Fibroblast of upper back skin (primary cell): Measurements from ENCODE around the gene HES2.
"Not testable (repeated sequence)": the region's sequence is repeated elsewhere in the genome, so short reads cannot be mapped to it uniquely, and the experiment has no call there.

ENCODE experiments used
- DNase-seq: peaks from one replicate; pipeline ENCODE4 v3.0.0-alpha.2; 2013

HES2 gene

DNA sequence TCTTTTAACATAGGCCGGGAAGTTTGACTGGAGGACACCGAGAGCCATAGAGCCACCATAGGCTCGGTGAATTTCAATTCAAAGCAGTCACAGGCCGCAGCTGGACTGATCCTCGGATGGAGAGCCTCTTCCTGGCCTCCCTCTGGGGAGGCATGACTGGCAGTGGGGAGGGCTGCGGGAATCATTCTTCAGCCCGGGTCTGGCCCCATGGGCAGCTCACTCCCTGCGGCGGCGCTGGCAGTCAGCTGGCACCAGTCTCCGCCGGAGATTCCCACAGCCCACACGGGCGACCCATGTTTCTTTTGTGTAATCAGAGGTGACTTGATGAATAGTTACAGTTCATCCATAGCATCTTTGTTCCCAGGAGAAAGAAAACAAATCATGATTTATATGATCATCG, 15.4 kb upstream of the HES2 start:
- DNase-seq: no peak

DNA sequence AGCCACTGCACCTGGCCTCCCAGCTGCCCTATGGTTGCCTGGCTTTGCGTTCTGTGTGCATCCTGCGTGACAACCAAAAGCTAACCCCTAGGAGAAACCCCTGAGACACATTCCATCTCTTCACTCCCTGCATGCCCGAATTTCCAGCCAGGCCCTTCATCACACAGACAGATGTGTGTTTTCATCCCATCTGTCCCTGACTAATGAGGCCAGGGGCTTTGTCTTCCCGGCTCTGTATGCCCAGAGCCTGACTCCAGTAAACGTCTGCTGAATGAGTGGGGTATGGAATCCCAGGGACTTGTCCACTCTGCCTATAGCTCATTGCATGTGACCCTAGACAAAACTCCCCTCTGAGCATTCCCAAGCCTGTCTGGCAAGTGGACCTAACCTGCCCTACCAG, 14.5 kb upstream of the HES2 start:
- DNase-seq: no peak

DNA sequence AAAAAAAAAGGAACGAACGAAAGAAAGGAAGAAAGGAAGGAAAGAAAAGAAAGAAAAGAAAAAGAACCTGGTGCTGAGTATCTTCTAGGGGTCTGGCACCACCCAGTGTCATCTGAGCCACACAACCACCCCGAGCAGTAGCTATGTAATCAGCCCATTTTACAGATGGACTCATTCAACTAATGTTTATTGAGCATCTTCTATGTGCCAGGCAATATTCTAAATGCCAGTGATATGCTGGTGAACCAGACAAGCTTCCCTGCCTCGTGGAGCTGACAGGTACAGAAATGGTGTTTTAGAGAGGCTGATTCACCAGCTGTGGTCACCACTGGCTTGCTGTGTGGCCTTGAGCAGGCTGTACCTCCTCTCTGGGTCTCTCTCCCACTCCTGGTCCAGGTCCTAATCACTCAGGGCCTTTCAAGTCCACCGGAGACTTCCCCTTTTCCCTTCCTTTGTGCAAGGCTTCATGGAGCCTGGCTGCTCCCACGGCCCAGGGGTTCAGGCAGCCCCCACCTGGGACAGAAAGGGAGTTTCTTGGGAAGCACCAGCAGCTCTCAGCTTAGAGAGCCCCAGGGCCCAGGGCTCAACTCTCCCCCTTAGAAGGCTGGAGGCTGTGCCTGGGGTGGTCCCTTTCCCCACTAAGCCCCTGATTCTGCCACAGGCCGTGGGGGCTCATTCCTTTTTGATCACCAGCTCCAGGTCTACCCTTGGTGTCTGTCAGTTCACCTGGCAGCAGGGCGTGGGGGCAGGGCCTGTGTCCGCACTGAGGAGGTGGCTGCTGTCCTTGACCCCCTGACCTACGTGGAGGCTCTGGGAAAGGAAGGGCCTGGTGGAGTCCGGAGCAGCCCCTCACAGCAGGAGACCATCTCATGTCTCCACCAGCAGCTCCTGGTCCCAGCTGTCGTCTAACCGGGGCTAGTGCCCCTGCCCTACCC, 12.2 kb upstream of the HES2 start:
- DNase-seq: not testable (repeated sequence)

DNA sequence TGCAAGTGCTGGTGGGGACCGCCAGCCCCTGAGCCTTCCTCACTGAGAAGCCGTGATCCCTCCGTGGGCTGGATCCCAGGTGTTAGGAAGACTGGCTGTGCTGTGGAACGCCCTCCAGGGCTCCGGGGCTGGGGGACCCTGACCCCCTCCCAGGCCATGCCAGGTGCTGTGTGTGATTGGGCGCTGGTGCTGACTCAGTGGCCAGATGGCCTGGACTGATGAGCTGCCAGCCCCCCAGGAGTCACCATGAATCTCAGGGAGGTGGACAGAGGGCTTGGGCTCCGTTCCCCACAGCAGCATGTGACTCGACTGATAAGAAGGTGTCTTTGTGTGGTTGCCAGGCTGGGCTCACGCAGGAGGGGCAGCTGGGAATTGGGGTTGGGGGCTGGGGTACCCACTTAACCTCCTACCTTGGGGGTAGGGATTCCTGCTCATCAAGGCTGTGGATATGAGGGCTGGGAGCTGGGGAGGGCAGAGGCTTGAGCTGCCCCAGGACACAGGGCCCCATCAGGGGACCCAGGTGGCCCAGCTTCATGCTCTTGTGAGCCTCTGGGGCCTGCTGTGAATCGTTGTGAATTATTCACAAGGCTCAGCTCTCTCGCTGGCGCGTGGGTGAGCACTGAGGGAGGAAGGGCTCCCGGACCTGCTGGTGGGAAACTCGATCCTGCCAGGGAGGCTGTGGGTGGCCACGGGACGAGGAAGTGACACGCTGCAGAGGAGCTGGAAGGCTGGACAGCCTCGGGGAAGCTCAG, 10.1 kb upstream of the HES2 start:
- not testable (repeated sequence) for DNase-seq

DNA sequence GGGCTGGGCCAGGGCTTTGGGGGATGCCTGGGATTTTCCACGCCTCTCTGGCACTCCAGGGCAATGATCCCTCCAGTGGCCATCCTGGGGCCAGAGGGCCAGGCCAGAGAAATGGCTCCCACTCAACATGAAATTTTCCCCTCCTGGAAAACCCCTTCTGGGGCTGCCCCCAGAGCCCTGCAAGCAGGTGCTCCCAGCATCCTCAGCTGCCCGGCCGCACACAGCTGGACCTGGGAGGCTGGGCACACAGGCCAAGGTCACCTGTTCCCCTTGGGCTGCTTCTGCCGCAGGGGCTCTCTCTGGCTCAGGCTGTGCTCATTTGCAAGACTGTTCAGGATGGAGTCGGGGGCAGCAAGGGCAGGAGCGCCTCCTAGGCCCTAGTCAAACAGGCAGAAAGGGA, 8.7 kb upstream of the HES2 start:
- not testable (repeated sequence) for DNase-seq

DNA sequence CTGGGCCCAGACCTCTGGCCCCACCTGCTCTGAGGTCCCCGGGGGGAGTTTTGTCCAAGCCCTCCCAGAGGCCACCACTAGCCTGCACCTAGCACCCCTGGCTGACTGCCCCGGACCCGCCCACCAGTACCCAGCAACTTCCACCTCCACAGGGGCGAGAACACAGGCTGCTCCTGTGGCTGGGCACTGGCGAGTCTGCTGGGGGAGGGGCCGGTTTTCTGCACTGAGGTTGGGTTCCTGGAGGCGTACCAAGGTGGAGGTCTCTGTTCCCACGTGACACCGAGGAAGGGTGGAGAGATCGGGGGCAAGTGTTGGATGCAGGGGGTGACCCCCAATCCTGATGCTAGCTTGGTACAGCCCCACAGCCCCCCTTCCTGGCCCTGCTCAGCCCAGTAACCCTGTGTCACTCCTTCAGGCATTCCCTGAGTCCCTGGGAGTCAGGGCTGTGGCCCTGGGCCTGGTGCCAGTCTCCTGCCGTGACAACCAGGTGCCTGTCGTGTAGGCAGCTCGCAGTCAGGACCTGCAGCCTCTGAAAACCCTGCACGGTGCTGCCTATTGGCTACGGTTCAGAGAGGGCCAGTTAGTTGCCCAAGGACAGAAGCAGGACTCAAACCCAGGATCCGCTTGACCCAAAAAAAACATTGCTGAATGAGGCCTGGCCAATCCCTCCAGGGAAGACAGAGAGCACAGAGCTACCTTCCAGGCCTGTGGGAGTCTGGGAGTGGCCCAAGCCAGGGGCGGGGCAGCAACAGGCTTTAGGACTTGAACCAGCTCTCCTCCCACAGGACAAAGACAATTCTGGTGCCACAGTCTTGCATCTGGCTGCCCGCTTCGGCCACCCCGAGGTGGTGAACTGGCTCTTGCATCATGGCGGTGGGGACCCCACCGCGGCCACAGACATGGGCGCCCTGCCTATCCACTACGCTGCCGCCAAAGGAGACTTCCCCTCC, 8.0 kb upstream of the HES2 start:
- no peak for DNase-seq

DNA sequence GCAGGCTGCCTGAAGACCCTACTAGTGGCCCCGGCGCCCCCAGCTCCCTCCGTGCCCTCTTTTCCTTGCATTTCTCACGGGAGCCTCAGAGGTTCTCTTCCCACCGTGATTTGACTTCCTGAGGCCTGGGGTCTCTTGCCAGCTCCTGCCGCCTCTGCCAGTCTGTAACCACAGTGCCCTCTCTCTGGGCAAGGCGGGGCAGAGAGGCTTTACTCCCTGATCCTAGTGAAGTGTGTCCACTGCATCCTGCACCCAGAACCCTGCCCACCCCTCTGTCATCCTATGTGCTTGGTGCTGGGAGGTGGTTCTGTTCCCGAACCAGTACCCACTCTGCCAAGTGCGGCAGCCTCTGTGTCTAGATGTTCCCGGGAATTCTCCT, 7.2 kb upstream of the HES2 start:
- no peak for DNase-seq

DNA sequence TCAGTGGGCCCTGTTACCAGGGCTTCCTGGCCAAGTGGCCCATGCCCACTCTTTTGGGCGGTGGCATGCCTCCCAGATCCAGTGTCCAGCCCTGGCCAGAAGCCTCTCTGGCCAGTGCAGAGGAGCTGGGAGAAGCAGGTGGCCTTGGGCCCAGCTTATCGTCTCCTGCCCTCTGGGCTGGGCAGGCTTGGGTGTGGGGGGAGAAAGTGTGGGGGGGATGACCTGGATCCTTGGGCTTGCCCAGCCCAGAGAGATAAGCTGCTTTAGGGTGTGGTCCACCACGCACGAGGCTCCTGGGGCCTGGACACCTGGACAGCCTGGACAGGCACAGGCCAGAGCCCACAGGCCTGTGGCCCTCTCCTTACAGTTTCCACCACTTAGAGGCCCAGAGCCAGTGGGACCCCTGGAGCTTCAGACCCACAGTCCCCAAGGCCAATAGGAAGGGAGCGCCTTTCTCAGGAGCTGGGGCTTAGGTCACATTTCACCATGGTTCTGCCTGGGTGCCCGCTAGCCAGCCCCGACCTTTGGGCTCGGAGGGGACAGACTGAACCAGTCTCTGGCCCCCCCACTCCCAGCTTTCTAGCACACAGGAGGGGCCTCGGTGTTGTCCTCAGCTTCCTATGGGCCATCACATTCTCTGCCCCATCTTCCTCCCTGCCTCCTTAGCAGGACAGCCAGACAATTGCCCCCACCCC, 6.7 kb upstream of the HES2 start:
- no peak for DNase-seq

DNA sequence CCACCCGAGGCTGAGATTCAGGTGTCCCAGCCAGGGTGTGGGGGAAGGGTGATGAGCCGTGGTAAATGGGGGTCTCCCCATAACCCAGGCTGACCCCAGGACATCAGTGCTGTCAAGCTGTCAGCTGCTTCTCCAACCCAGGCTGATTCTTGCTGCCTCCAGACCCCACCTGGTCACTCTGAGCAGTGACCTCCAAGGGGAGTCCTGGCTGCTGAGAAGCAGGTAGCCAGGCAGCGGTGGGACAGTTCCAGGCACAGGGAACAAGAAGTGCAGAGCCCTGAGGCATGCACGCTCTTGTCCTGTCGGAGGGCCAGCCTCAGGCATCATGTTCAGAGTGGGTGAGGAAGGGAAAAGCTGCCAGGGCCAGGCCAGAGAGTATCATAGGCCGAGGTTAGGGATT, 5.9 kb upstream of the HES2 start:
- no peak for DNase-seq

DNA sequence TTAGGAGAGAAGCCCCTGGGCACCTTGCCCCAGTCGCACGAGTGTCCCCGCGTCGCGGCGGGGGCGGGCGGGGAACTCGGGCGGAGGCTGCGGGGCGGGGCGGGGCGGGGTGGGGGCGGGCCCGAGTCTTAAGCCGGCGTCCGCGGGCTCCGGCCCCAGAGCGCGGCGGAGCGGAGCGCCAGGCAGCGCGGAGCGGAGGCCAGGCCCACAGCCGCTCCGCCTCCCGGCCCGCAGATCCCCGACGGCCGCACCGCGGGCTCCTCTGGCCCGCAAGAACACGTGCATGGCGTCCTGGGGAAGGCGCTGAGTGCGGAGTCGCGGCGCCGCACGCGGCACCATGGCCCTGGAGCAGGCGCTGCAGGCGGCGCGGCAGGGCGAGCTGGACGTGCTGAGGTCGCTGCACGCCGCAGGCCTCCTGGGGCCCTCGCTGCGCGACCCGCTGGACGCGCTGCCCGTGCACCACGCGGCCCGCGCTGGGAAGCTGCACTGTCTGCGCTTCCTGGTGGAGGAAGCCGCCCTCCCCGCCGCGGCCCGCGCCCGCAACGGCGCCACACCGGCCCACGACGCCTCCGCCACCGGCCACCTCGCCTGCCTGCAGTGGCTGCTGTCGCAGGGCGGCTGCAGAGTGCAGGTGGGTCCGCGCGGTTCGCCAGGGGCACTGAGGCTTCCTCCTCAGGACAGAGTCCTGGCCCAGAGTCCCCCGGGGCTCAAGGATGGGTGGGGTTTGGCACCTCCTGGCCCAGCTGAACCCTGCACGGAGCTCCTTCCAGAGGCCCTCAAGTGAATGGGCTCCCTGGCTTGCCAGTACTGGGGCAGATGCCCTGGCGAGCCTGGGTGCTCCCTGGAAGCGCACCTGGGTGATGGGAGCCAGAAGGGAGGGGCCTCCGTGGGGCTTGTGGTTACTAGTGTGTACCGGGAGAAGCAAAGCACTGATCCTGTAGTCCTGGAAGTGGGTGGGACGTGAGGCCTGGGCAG, 5.2 kb upstream of the HES2 start, which contains the start of gene ESPN:
Gene ESPN (plus strand): TSS at position 158 of the 975 bp plus-strand sequence. CDS start 180 bp downstream, at position 338.
- DNase-seq: no peak

DNA sequence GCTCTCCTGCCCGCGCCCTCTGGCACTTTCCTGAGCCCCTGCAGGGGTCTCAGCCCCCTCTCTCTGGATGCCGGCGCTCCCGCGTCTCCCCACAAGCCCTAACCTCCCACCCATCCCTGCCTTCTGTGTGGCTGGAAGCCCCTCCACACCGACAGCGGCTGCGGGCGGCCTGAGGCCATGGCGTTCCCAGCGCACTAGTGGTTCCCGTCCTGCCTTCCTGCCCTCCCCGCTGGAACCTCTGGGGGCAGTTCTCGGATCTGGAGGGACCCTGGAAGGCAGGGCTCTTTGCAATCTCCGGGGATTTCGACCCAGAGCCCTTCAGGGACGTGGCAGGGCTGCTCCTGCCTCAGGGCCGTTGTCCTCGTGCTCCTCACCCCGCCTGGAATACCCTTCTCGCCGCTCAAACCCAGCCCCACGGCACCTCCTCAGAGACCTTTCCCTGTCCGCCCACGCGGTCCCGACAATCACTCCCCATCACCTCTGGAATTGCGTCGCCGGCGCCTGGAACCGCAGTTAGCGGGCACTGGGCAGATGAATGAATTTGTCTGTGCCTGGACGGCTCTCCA, 4.4 kb upstream of the HES2 start:
- DNase-seq: no peak

DNA sequence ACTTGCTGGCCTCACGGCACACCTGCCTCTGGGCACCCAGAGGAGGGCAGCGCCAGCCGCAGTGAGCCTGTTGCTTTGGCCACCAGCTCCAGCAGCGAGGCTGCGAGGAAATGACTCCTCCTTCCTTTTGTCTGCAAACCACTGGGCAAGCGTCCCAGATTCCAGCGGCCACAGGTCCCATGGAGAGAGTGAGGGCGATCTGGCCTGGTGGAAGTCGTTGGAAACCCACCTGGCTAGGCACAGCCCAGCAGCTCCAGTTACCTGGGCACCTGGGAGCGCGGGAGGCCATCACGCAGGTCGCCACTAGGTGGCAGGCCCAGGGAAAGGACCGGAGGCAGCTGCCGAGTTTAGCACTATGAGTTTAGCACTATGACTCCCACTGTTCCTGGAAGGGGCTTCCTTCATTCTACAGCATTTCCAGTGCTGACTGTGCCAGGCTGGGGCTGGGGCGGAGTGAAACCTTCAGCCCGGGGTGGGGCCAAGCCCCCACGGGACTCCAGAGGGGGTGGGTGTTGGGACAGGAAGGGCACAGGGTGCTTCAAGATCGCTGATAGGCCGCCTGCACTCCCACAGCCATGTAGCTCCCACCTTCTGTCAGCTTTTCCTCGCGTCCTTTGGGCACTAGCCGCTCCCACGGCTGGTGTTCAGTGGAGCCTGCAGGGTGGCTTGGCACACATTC, 3.7 kb upstream of the HES2 start:
- DNase-seq: peak; percentile 36

DNA sequence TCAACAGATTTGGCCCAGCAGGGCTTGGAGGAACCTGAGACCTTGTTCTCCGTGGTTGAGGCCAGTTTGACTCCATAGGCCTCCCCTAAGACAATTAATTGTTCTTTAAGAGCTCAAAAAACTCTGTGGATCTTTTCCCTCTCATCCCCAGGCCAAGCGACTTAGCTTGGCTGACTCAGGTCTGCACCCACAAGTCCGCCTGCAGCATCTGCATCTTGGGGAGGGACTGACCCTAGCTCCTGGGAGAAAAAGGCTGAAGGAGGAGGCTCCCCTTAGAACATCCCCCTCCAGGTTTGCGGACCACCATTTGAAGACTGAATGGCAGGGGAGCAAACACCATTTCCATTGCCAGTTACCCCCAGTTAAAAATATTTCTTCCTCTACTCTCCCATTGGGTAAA, 1.5 kb upstream of the HES2 start:
- DNase-seq: no peak

DNA sequence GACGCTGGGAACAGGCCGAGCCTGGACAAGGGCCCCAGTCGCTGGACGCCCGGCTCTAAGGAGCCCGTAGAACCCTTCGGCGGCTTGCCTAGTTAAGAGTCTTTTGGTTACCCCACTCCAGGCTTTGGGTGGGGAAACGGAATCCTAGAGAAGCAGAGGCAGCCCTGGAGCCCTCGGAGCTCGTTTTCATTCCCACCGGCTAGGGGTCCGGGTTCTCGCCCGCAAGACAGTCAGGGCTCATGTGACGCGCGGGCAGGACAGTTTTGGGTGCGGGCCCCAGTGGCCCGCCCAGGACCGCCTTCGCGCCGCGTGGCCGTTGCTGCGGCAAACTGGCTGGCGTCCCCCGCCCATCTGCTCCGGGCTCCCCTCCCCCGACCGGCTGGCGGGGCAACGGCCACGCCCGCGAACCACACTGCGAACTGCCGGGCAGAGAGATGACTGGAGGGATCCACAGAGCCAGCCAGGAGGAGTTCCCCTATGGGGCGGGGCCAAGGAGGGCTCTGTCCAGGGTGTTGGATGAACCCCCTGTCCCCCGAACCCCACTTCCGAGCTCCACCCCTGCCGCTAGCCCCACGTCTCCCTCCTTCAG, 829 bp upstream of the HES2 start:
- no peak for DNase-seq

DNA sequence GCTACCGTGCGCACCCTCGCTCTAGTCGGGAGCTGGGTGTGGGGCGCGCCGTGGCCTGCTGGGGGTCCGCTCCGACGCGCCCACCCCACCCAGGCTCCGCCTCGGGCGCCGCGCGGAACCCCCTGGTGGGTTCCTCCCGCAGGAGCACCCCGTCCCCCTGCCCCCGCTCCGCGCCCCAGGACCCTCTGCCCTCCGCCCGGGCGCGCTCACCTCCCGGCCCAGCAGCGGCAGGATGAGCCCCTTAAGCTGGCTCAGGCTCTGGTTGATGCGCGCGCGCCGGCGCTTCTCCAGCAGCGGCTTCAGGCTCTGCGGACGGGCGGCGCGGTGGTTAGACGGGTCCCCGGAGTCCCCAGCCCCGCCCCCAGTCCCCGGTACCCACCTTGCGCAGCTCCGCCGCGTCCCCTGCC, 319 bp downstream of the HES2 start:
- no peak for DNase-seq

DNA sequence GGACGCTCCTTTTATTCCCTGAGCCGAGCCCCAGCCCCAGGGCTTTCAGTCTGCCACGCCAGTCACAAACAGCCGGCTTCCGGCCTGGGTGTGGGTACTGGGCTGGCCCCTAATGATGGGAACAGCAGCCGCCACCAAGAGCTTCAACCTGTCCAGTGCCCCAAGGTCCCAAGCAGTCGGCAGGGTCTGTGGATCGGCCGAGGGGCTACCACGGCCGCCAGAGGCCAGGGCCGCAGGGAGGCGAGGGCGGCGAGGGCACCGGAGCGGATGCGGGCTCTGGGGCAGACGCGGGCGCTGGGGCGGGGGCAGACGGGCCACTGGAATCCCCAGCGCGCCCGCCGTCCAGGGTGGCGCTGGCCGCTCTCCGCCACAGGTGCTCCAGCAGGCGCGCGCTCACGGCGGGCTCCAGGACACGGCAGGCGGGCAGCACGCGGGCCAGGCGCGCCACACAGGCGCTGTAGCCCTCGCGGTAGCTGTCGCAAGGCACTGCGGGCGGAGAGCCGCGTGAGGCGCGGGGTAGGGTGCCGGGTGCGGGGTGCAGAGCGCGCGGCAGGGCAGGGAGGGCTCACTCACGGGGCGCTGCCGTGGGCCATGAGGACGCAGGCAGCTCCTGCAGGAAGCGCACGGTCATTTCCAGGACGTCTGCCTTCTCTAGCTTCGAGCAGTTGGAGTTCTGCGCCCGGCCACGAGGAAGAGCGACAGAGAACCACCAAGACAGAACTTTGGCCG, 887 bp downstream of the HES2 start:
- DNase-seq: no peak

DNA sequence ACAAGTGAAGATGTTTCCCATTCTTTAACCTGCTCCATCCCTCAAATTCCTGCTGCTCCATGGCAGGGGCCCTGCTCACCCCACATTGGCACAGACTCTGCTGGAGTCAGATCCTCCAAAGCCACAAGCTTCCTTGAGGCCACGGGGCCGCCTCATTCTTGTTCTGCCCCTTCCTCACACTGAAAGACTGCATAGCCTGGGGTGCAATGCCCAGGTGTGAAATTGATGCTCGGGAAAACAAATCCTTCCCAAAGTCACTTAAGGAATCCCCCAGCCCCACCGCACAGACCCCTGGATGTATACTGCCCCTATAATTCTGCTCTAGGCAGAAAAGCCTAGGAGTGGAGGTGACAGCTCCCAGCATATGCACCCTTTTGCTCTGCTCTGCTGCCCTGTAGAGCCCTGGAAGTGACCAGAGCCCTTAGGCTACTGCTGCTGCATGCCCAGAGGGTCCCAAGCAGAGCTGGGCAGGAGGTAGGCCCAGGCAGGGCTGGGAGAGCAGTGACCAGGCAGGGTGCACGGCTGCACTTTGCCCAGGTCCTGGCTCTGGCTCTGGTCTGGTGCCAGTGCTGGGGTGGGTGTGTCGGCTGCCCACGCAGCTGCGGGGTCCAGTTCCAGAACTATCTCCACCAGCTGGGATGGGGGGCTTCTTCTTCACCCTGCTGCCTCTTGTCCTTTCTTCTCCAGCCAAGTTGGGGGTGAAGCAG, 1.6 kb downstream of the HES2 start:
- no peak for DNase-seq

DNA sequence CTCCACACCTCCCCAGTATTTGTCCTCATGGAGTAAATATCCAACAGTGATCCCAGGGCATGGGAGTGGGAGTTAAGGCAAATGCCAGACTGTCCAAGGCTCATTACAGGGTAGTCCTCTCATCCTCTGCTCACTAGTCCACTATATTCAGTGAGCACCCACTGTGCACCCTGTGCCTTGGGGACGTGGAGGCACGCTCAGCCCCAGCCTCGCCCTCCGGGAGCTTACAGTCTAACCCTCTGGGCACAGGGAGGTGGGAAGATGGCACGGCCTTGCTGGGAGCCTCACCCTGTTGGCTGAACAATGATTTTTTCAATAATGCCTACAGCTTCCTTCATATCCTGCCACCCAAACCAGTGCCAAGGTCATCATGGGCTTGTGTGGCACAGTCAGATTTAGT, 2.8 kb downstream of the HES2 start:
- no peak for DNase-seq
